HPDE6-E6E7 (cell line): ENCODE data around the gene LTBP2.

Experiments
- DNase-seq: peaks from one replicate; pipeline ENCODE4 v3.0.0; 2011; ENCODE audit warnings: missing footprints; ENCODE audit errors: extremely low spot score

The LTBP2 gene

GRCh38 chr14:74528406-74528805, 83.6 kb downstream of the LTBP2 start:
- DNase-seq, result no peak

GRCh38 chr14:74527736-74528280, 84.2 kb downstream of the LTBP2 start:
- no peak for DNase-seq

GRCh38 chr14:74526854-74527585, 85.0 kb downstream of the LTBP2 start:
- DNase-seq, result no peak

- DNase-seq, result no peak
Measured at GRCh38 chr14:74525361-74525851, 86.6 kb downstream of the LTBP2 start.

GRCh38 chr14:74524812-74525135, 87.3 kb downstream of the LTBP2 start:
- no peak for DNase-seq

- no peak for DNase-seq
Measured at GRCh38 chr14:74524076-74524811, 87.8 kb downstream of the LTBP2 start.

GRCh38 chr14:74522740-74523139, 89.3 kb downstream of the LTBP2 start:
- DNase-seq, result no peak

GRCh38 chr14:74521756-74522155, 90.3 kb downstream of the LTBP2 start:
- DNase-seq, result no peak

- no peak for DNase-seq
Measured at GRCh38 chr14:74519316-74520074, 92.5 kb downstream of the LTBP2 start.

GRCh38 chr14:74518221-74518620, 93.8 kb downstream of the LTBP2 start:
- no peak for DNase-seq

- DNase-seq, result no peak
Measured at GRCh38 chr14:74517731-74518130, 94.3 kb downstream of the LTBP2 start.

GRCh38 chr14:74516451-74517160, 95.4 kb downstream of the LTBP2 start:
- DNase-seq, result no peak

GRCh38 chr14:74515891-74516412, 96.1 kb downstream of the LTBP2 start:
- DNase-seq, result no peak

GRCh38 chr14:74514471-74514941, 97.5 kb downstream of the LTBP2 start:
- DNase-seq, result no peak

- DNase-seq, result no peak
Measured at GRCh38 chr14:74511966-74512830, 99.8 kb downstream of the LTBP2 start.

GRCh38 chr14:74510959-74511409, 101.1 kb downstream of the LTBP2 start:
- DNase-seq, result no peak

GRCh38 chr14:74510223-74510931, 101.7 kb downstream of the LTBP2 start:
- no peak for DNase-seq

GRCh38 chr14:74509587-74510222, 102.3 kb downstream of the LTBP2 start:
- DNase-seq, result no peak

- DNase-seq, result no peak
Measured at GRCh38 chr14:74508844-74509428, 103.1 kb downstream of the LTBP2 start.
